HG03159 (cell line): ENCODE results near the gene GSK3B.
"Not testable (repeated sequence)": the region's sequence is repeated elsewhere in the genome, so short reads cannot be mapped to it uniquely, and the experiment has no call there.

Experiments used
- ATAC-seq: cut with Tn5 transposase; IDR thresholded peaks from one replicate; pipeline ENCODE4 v1.9.1; 2021; ENCODE audit warnings: mild to moderate bottlenecking, moderate library complexity; ENCODE audit not compliant: unreplicated experiment

Gene GSK3B

GRCh38 chr3:120018299-120018698, 75.9 kb downstream of the GSK3B start:
- no peak for ATAC-seq

- peak; percentile 53 for ATAC-seq
These were observed 76.6 kb downstream of the GSK3B start for GRCh38 chr3:120017692-120018091.

GRCh38 chr3:120013481-120013880, 80.8 kb downstream of the GSK3B start:
- no peak for ATAC-seq

GRCh38 chr3:120005741-120006140, 88.5 kb downstream of the GSK3B start:
- not testable (repeated sequence) for ATAC-seq

- not testable (repeated sequence) for ATAC-seq
These were observed 90.2 kb downstream of the GSK3B start for GRCh38 chr3:120004008-120004498.

GRCh38 chr3:119998166-119998565, 96.1 kb downstream of the GSK3B start:
- ATAC-seq, result no peak

GRCh38 chr3:119990888-119991287, 103.4 kb downstream of the GSK3B start:
- ATAC-seq, result no peak

GRCh38 chr3:119989981-119990655, 104.1 kb downstream of the GSK3B start:
- ATAC-seq, result no peak

GRCh38 chr3:119986812-119987211, 107.4 kb downstream of the GSK3B start:
- not testable (repeated sequence) for ATAC-seq

- ATAC-seq, result no peak
These were observed 112.9 kb downstream of the GSK3B start for GRCh38 chr3:119981386-119981785.

GRCh38 chr3:119978554-119979208, 115.6 kb downstream of the GSK3B start:
- ATAC-seq, result no peak

- no peak for ATAC-seq
These were observed 116.9 kb downstream of the GSK3B start for GRCh38 chr3:119977353-119977752.

GRCh38 chr3:119976214-119976613, 118.0 kb downstream of the GSK3B start:
- ATAC-seq, result no peak

GRCh38 chr3:119974656-119975055, 119.6 kb downstream of the GSK3B start:
- no peak for ATAC-seq

- ATAC-seq, result no peak
These were observed 121.1 kb downstream of the GSK3B start for GRCh38 chr3:119973018-119973646.

- ATAC-seq, result no peak
These were observed 124.5 kb downstream of the GSK3B start for GRCh38 chr3:119969759-119970158.

GRCh38 chr3:119967353-119968006, 126.8 kb downstream of the GSK3B start:
- no peak for ATAC-seq

GRCh38 chr3:119965692-119966091, 128.6 kb downstream of the GSK3B start:
- no peak for ATAC-seq

- ATAC-seq, result no peak
These were observed 130.0 kb downstream of the GSK3B start for GRCh38 chr3:119964294-119964693.

GRCh38 chr3:119955972-119956371, 138.3 kb downstream of the GSK3B start:
- no peak for ATAC-seq

GRCh38 chr3:119950666-119951325, 143.5 kb downstream of the GSK3B start:
- ATAC-seq, result no peak
